Left colon (tissue), 2 donors: Measurements from ENCODE around the gene PI4K2A. TPM values are rescaled to one million over a fixed set of nuclear protein-coding genes. Genes with fewer than 3 reads are reported as not detected.

Source experiments
- ATAC-seq: fragments of 200-7000 bp; cut with Tn5 transposase; one replicate; pipeline ENCODE4 v1.9.1; 2020; ENCODE audit warnings: mild to moderate bottlenecking, moderate library complexity
- DNase-seq, 2 donors: peaks; one replicate each; pipeline ENCODE4 v3.0.0-alpha.2; 2020
- intact Hi-C, 2 donors: fragments of 100-400 bp; cut with DNase I in 1 of 2; cut with micrococcal nuclease in 1 of 2; formaldehyde crosslinking; loops; one replicate each; pipeline versions ENCODE4 v1.11.2 to v1.14.0; 2022; cut with DNase I, micrococcal nuclease
- long read RNA-seq: library from polyadenylated mRNA; unstranded; transcript quantifications from one replicate; pipeline ENCODE4 v2.0.0, GENCODE V29; 2021
- total RNA-seq, 2 donors: library from RNA; stranded (reverse); fragmentation: NEBNext Ultra II Directional; extraction: Animal tissue kit (Norgen Biotek cat#: 25700); gene quantifications; one replicate each; pipeline ENCODE4 v1.2.1, GENCODE V29; 2021
- donor health status: DM: no; HTN: no; CAD: no.
- donor health status: DM: yes; HTN: yes; CAD: no.

PI4K2A gene
- total RNA-seq = 10 to 100 TPM in 1 of 2 donors, 1 to 10 TPM in 1; 9.4 to 13.0 TPM
- long read RNA-seq, full-length matches to known transcripts = 4 of 14 reads
- long read RNA-seq, partial matches to known transcripts = 7 of 14 reads
- long read RNA-seq, other reads (novel, unspliced or antisense) = 3 of 14 reads

- DNase-seq (peak; percentile 99), ATAC-seq (peak; percentile 99)
- intact Hi-C loops = no loop called here
These were observed at the start of gene PI4K2A for GRCh38 chr10:97640174-97640867. TSS of gene PI4K2A (plus strand) at chr10:97640671. CDS start at chr10:97640743, 72 bp downstream.

GRCh38 chr10:97590748-97591495 lies 49.5 kb upstream of the PI4K2A start:
- DNase-seq = no peak
- intact Hi-C loops = no loop called here
- no peak for ATAC-seq

- ATAC-seq = no peak
- intact Hi-C loops = no loop called here
These were observed 47.0 kb upstream of the PI4K2A start for GRCh38 chr10:97593421-97593820.

GRCh38 chr10:97596101-97597082 lies 44.1 kb upstream of the PI4K2A start:
- intact Hi-C loops = no loop called here
- ATAC-seq (no peak), DNase-seq (no peak)

More at GRCh38 chr10:97593421-97593820, 47.0 kb upstream of the PI4K2A start:
- DNase-seq = no peak

- intact Hi-C loops = no loop called here
- DNase-seq (no peak), ATAC-seq (no peak)
These were observed 42.7 kb upstream of the PI4K2A start for GRCh38 chr10:97597778-97598177.

- DNase-seq = no peak
- ATAC-seq = no peak
- intact Hi-C loops = no loop called here
These were observed 41.8 kb upstream of the PI4K2A start for GRCh38 chr10:97598407-97599271.

GRCh38 chr10:97599272-97599619 lies 41.2 kb upstream of the PI4K2A start:
- intact Hi-C loops = no loop called here
- DNase-seq (no peak), ATAC-seq (no peak)

- ATAC-seq = no peak
- DNase-seq = no peak
- intact Hi-C loops = no loop called here
These were observed 39.9 kb upstream of the PI4K2A start for GRCh38 chr10:97600616-97601015.

- ATAC-seq (no peak), DNase-seq (no peak)
- intact Hi-C loops = no loop called here
These were observed 38.9 kb upstream of the PI4K2A start for GRCh38 chr10:97601268-97602215.

GRCh38 chr10:97607095-97607636 lies 33.3 kb upstream of the PI4K2A start:
- intact Hi-C loops = no loop called here
- DNase-seq (no peak), ATAC-seq (no peak)

- no peak for ATAC-seq
- intact Hi-C loops = no loop called here
These were observed 31.4 kb upstream of the PI4K2A start for GRCh38 chr10:97608991-97609561.

GRCh38 chr10:97611473-97611872 lies 29.0 kb upstream of the PI4K2A start:
- DNase-seq = no peak
- ATAC-seq = no peak
- intact Hi-C loops = no loop called here

More at GRCh38 chr10:97608991-97609561, 31.4 kb upstream of the PI4K2A start:
- DNase-seq = no peak

- intact Hi-C loops = no loop called here
- DNase-seq = no peak
- ATAC-seq = peak; percentile 73
These were observed 28.1 kb upstream of the PI4K2A start for GRCh38 chr10:97612386-97612785.

GRCh38 chr10:97618285-97618684 lies 22.2 kb upstream of the PI4K2A start:
- intact Hi-C loops = no loop called here
- ATAC-seq (no peak), DNase-seq (no peak)

GRCh38 chr10:97618733-97619132 lies 21.7 kb upstream of the PI4K2A start:
- ATAC-seq (no peak), DNase-seq (no peak)
- intact Hi-C loops = no loop called here

- DNase-seq = no peak
- ATAC-seq = no peak
- intact Hi-C loops = no loop called here
These were observed 17.2 kb upstream of the PI4K2A start for GRCh38 chr10:97623277-97623676.
